SK-N-SH (cell line): ENCODE data around the gene MEP1A. TPM values are rescaled to one million over a fixed set of nuclear protein-coding genes. Genes with fewer than 3 reads are reported as not detected.

ENCODE experiments used
- CTCF ChIA-PET: fragments of 300-600, 350-600 bp; formaldehyde crosslinking; extraction: SDS; loops from one replicate; lab custom pipeline; 2021; lab: Yijun Ruan, JAX
- POLR2A ChIA-PET: fragments of 350-600 bp; sonication (Branson Sonifier 250); formaldehyde crosslinking; extraction: SDS; loops from one replicate; lab custom pipeline; 2020; ENCODE audit warnings: antibody characterized with exemption, inconsistent platforms; lab: Yijun Ruan, JAX
- DNase-seq: peaks from one replicate; pipeline ENCODE4 v3.0.0; 2012
- H2AFZ ChIP-seq: fragments of 200-600 bp; sonication (generic); 2 replicates; pipeline ENCODE4 v1.8.1; 2016; ENCODE audit warnings: antibody characterized with exemption, mild to moderate bottlenecking, low read depth
- H3F3A ChIP-seq: fragments of 200-600 bp; sonication (generic); replicated peaks from 2 replicates; pipeline ENCODE3; 2016; ENCODE audit warnings: antibody characterized with exemption, mild to moderate bottlenecking; ENCODE audit not compliant: insufficient read depth
- H3K27ac ChIP-seq, 2 experiments: fragments of 200-500 bp in 1 of 2; fragments of 200-600 bp in 1 of 2; sonication (Bioruptor generic) in 1 of 2; sonication (generic), shearing (Covaris generic) in 1 of 2; 2 replicates each; pipeline versions ENCODE4 v1.5.1 to v1.6.1; 2014 to 2016; ENCODE audit warnings: low read depth in 2 of 2, inconsistent platforms in 1 of 2, low read length in 1 of 2, mild to moderate bottlenecking in 1 of 2, mixed read lengths in 1 of 2
- H3K27me3 ChIP-seq: fragments of 200-600 bp; sonication (generic), shearing (Covaris generic); 2 replicates; pipeline ENCODE4 v1.6.1; 2016; ENCODE audit warnings: mixed run types; ENCODE audit not compliant: insufficient read depth
- H3K36me3 ChIP-seq, 2 experiments: fragments of 200-500 bp in 1 of 2; fragments of 200-600 bp in 1 of 2; sonication (Bioruptor generic) in 1 of 2; sonication (generic) in 1 of 2; replicated peaks in 1 of 2; 2 replicates each; pipeline versions ENCODE3 to v1.5.1; 2014 to 2016; ENCODE audit warnings: low read length in 1 of 2, mild to moderate bottlenecking in 1 of 2; ENCODE audit not compliant: insufficient read depth in 2 of 2, control insufficient read depth in 1 of 2
- H3K4me1 ChIP-seq, 2 experiments: fragments of 200-500 bp in 1 of 2; fragments of 200-600 bp in 1 of 2; sonication (Bioruptor generic) in 1 of 2; sonication (generic), shearing (Covaris generic) in 1 of 2; 2 replicates each; pipeline versions ENCODE4 v1.5.1 to v1.6.1; 2014 to 2016; ENCODE audit warnings: low read depth in 1 of 2, low read length in 1 of 2, mixed run types in 1 of 2; ENCODE audit not compliant: insufficient read depth in 2 of 2, control insufficient read depth in 1 of 2
- H3K4me2 ChIP-seq: fragments of 200-600 bp; sonication (generic), shearing (Covaris generic); 2 replicates; pipeline ENCODE4 v1.6.1; 2017; ENCODE audit warnings: mixed run types
- H3K4me3 ChIP-seq, 2 experiments: fragments of 200-500 bp in 1 of 2; fragments of 200-600 bp in 1 of 2; sonication (Bioruptor generic) in 1 of 2; sonication (generic), shearing (Covaris generic) in 1 of 2; 2 replicates each; pipeline versions ENCODE4 v1.5.1 to v1.8.1; 2014 to 2016; ENCODE audit warnings: low read depth in 2 of 2, inconsistent platforms in 1 of 2, low read length in 1 of 2, mild to moderate bottlenecking in 1 of 2, mixed read lengths in 1 of 2, moderate library complexity in 1 of 2
- H3K79me2 ChIP-seq: fragments of 200-600 bp; sonication (generic); 2 replicates; pipeline ENCODE4 v1.8.1; 2017; ENCODE audit warnings: mild to moderate bottlenecking; ENCODE audit not compliant: insufficient read depth
- H3K9ac ChIP-seq: fragments of 200-600 bp; sonication (generic); 2 replicates; pipeline ENCODE4 v1.6.1; 2017; ENCODE audit warnings: mixed run types
- H3K9me2 ChIP-seq: fragments of 200-600 bp; sonication (generic); 2 replicates; pipeline ENCODE4 v1.6.1; 2017; ENCODE audit warnings: mixed run types
- H3K9me3 ChIP-seq: fragments of 200-600 bp; sonication (generic); 2 replicates; pipeline ENCODE4 v1.6.1; 2017; ENCODE audit warnings: mixed run types, mild to moderate bottlenecking, moderate library complexity
- H4K20me1 ChIP-seq: fragments of 200-600 bp; sonication (generic); 2 replicates; pipeline ENCODE4 v1.6.1; 2017; ENCODE audit warnings: mild to moderate bottlenecking, mixed run types; ENCODE audit not compliant: insufficient read depth
- CHD2 ChIP-seq: fragments of 150-350 bp; IDR thresholded peaks from 2 replicates; pipeline ENCODE4 v1.6.1; 2018; ENCODE audit warnings: low read length; ENCODE audit not compliant: partially characterized antibody
- EP300 ChIP-seq, 2 experiments: IDR thresholded peaks; 2 replicates each; pipeline versions ENCODE4 v1.4.0 to v1.6.1; 2012; ENCODE audit warnings: borderline replicate concordance in 1 of 2, low read depth in 1 of 2, low read length in 1 of 2
- EZH2phosphoT487 ChIP-seq: fragments of 200-600 bp; sonication (generic); IDR thresholded peaks from 2 replicates; pipeline ENCODE4 v1.6.1; 2017; ENCODE audit warnings: low read depth, mixed run types, mild to moderate bottlenecking, antibody characterized with exemption, moderate library complexity, borderline replicate concordance
- FOSL2 ChIP-seq: IDR thresholded peaks from 2 replicates; pipeline ENCODE4 v1.4.0; 2012; ENCODE audit warnings: low read depth, mild to moderate bottlenecking, moderate library complexity, borderline replicate concordance
- GABPA ChIP-seq: IDR thresholded peaks from 2 replicates; pipeline ENCODE4 v1.4.0; 2012; ENCODE audit warnings: low read depth, mild to moderate bottlenecking
- GATA2 ChIP-seq: sonication (generic); formaldehyde crosslinking; IDR thresholded peaks from 2 replicates; pipeline ENCODE4 v1.5.0; 2020; ENCODE audit warnings: mild to moderate bottlenecking, missing genetic modification reagents
- PBX3 ChIP-seq: IDR thresholded peaks from 2 replicates; pipeline ENCODE4; 2012
- POLR2AphosphoS5 ChIP-seq: IDR thresholded peaks from 2 replicates; pipeline ENCODE4 v1.6.1; 2012; ENCODE audit warnings: low read depth, low read length
- TAF1 ChIP-seq: IDR thresholded peaks from 2 replicates; pipeline ENCODE4 v1.6.1; 2012; ENCODE audit warnings: low read depth, mild to moderate bottlenecking, low read length, moderate library complexity, borderline replicate concordance
- WGBS: methylation state at CpG from one replicate; pipeline ENCODE4 v1.1.6; 2017; ENCODE audit warnings: low lambda C conversion rate; 5-methylcytosine and 5-hydroxymethylcytosine counted together
- polyA plus RNA-seq, 3 experiments: library from polyadenylated mRNA; depleted of rRNA; stranded (reverse); fragments of >200 nt; gene quantifications; 2 replicates each; pipeline ENCODE4 v1.2.3, GENCODE V29; 2012
- TF ChIP-seq, protein P1 (sequence below): fragments of 150-350 bp; IDR thresholded peaks from 2 replicates; pipeline ENCODE4 v1.6.1; 2017; ENCODE audit warnings: antibody characterized with exemption, low read length, low read depth, borderline replicate concordance
- TF ChIP-seq, protein P2 (sequence below): IDR thresholded peaks from 2 replicates; pipeline ENCODE4 v1.4.0; 2012; ENCODE audit warnings: low read depth
- TF ChIP-seq, protein P3 (sequence below): IDR thresholded peaks from 2 replicates; pipeline ENCODE4 v1.4.0; 2012; ENCODE audit warnings: low read depth, borderline replicate concordance
- TF ChIP-seq, protein P4 (sequence below): IDR thresholded peaks from 2 replicates; pipeline ENCODE4 v1.6.1; 2012; ENCODE audit warnings: mild to moderate bottlenecking, low read depth, low read length, moderate library complexity

Gene MEP1A
- polyA plus RNA-seq, 1 of the 3 experiments (the other 2 are of a cell fraction): not detected

DNA sequence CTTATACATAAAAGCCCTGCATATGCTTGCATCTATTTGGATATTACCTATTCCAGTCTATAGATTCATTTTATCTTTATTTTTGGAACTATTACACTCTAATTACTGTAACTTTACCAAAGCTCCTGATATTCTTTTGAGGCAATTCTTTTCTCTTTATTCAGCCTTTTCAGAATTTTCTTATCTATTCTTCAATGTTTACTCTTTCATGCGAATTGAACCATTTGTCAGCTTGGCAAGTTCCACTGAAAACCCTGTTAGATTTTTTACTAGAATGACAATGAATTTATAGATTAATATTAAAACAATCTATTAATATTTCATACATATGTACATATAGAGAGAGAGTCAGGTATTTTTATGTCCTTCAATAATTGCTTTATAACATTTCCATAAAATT lies 554 bp upstream of the MEP1A start (continued):
- TF ChIP-seq EZH2phosphoT487 (no peak), POLR2AphosphoS5 (no peak), EP300 (IDR thresholded peaks at IDR 0.05; ENCODE audit: borderline replicate concordance in 1 of 2, low read depth in 1 of 2, low read length in 1 of 2) (no peak)
- TF ChIP-seq, protein P1, sequence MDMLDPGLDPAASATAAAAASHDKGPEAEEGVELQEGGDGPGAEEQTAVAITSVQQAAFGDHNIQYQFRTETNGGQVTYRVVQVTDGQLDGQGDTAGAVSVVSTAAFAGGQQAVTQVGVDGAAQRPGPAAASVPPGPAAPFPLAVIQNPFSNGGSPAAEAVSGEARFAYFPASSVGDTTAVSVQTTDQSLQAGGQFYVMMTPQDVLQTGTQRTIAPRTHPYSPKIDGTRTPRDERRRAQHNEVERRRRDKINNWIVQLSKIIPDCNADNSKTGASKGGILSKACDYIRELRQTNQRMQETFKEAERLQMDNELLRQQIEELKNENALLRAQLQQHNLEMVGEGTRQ: no peak
- TF ChIP-seq, protein P2, sequence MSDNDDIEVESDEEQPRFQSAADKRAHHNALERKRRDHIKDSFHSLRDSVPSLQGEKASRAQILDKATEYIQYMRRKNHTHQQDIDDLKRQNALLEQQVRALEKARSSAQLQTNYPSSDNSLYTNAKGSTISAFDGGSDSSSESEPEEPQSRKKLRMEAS: no peak
- TF ChIP-seq, protein P3, sequence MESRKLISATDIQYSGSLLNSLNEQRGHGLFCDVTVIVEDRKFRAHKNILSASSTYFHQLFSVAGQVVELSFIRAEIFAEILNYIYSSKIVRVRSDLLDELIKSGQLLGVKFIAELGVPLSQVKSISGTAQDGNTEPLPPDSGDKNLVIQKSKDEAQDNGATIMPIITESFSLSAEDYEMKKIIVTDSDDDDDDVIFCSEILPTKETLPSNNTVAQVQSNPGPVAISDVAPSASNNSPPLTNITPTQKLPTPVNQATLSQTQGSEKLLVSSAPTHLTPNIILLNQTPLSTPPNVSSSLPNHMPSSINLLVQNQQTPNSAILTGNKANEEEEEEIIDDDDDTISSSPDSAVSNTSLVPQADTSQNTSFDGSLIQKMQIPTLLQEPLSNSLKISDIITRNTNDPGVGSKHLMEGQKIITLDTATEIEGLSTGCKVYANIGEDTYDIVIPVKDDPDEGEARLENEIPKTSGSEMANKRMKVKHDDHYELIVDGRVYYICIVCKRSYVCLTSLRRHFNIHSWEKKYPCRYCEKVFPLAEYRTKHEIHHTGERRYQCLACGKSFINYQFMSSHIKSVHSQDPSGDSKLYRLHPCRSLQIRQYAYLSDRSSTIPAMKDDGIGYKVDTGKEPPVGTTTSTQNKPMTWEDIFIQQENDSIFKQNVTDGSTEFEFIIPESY: no peak

DNA sequence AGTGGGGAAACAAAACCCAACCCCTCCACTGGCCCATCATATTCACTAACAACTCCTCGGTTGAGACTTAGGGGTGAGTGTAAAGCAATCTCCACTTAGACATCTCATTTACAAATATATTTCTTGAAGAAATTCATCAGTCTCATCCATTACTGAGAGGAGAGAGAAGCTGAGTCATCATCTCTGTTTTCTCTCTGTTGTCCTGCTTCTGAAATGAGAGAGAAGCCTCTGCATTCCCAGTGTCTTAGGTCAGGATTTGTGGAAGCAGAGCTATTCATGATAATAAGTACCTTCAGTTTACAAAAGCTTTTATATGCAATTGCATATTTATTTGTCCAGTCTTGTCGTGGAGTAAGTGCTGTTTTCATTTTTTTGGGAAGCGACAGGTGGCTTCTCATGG lies 879 bp downstream of the MEP1A start:
- H4K20me1 ChIP-seq: no peaks in the 10 kb centered on the region
- CTCF ChIA-PET: interaction anchor here (1.2 kb wide), 1 partner anchor 11 kb away, joined by 3 read pairs; no protein-coding TSS in a partner anchor
- no peaks in the 10 kb centered on the region for H3K36me3 ChIP-seq
- H3K4me3 ChIP-seq: no peak overlapping the region
- H3K9ac ChIP-seq: no peak overlapping the region
- H3K4me1 ChIP-seq: no peaks in the 10 kb centered on the region
- H3K27me3 ChIP-seq: no peaks in the 10 kb centered on the region
- no peak for TF ChIP-seq EP300 (IDR thresholded peaks at IDR 0.05; ENCODE audit: borderline replicate concordance in 1 of 2, low read depth in 1 of 2, low read length in 1 of 2)
- no peak for TF ChIP-seq GATA2 (CRISPR knock-in tag)
- no peak for TF ChIP-seq GABPA
- H3K9me2 ChIP-seq: no peaks in the 10 kb centered on the region
- H3K9me3 ChIP-seq: no peaks in the 10 kb centered on the region
- H3F3A ChIP-seq: no peaks in the 10 kb centered on the region
- H3K4me2 ChIP-seq: no peak overlapping the region
- WGBS: 3% methylated on average over 3 of the region's 3 CpGs
- H3K79me2 ChIP-seq: no peaks in the 10 kb centered on the region
- H2AFZ ChIP-seq: no peak overlapping the region
- DNase-seq: no peak
- POLR2A ChIA-PET: no interaction called here
- H3K27ac ChIP-seq: no peak overlapping the region

- 3% methylated on average over 3 of the region's 3 CpGs for WGBS
- Histone ChIP-seq H3K9me2 (no peaks in the 10 kb centered on the region), H3K79me2 (no peaks in the 10 kb centered on the region), H4K20me1 (no peaks in the 10 kb centered on the region), H3K9ac (no peak overlapping the region), H3F3A (no peaks in the 10 kb centered on the region), H3K9me3 (no peaks in the 10 kb centered on the region), H2AFZ (no peak overlapping the region), H3K36me3 (no peaks in the 10 kb centered on the region), H3K4me3 (no peak overlapping the region), H3K4me1 (no peaks in the 10 kb centered on the region), H3K4me2 (no peak overlapping the region), H3K27ac (no peak overlapping the region), H3K27me3 (no peaks in the 10 kb centered on the region)
- DNase-seq: no peak
- ChIA-PET POLR2A (no interaction called here), CTCF (no interaction called here)
- TF ChIP-seq TAF1 (no peak), FOSL2 (no peak), CHD2 (no peak), PBX3 (no peak)
- TF ChIP-seq, protein P4, sequence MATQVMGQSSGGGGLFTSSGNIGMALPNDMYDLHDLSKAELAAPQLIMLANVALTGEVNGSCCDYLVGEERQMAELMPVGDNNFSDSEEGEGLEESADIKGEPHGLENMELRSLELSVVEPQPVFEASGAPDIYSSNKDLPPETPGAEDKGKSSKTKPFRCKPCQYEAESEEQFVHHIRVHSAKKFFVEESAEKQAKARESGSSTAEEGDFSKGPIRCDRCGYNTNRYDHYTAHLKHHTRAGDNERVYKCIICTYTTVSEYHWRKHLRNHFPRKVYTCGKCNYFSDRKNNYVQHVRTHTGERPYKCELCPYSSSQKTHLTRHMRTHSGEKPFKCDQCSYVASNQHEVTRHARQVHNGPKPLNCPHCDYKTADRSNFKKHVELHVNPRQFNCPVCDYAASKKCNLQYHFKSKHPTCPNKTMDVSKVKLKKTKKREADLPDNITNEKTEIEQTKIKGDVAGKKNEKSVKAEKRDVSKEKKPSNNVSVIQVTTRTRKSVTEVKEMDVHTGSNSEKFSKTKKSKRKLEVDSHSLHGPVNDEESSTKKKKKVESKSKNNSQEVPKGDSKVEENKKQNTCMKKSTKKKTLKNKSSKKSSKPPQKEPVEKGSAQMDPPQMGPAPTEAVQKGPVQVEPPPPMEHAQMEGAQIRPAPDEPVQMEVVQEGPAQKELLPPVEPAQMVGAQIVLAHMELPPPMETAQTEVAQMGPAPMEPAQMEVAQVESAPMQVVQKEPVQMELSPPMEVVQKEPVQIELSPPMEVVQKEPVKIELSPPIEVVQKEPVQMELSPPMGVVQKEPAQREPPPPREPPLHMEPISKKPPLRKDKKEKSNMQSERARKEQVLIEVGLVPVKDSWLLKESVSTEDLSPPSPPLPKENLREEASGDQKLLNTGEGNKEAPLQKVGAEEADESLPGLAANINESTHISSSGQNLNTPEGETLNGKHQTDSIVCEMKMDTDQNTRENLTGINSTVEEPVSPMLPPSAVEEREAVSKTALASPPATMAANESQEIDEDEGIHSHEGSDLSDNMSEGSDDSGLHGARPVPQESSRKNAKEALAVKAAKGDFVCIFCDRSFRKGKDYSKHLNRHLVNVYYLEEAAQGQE: no peak
Measured at GRCh38 chr6:46795816-46796215, 2.6 kb downstream of the MEP1A start.
